Frontal cortex (tissue), 4 donors: Measurements from ENCODE around the gene CAP2. TPM values are rescaled to one million over a fixed set of nuclear protein-coding genes. Genes with fewer than 3 reads are reported as not detected.
"Not testable (repeated sequence)": the region's sequence is repeated elsewhere in the genome, so short reads cannot be mapped to it uniquely, and the experiment has no call there.

Experiments used
- DNase-seq, 2 donors: peaks; one replicate each; pipeline ENCODE4 v3.0.0; 2012; ENCODE audit warnings: low spot score in 2 of 2
- FAIRE-seq: peaks from 2 replicates; lab custom pipeline; 2012; peaks lifted over from hg19 to GRCh38; lab: Jason Lieb, UNC
- total RNA-seq: library from RNA; depleted of rRNA; stranded (reverse); fragments of >200 nt; gene quantifications from one replicate; pipeline ENCODE4 v1.2.3, GENCODE V29; 2014
- donor health status: control.
- donor health status: control.
- donor health status: control.

CAP2 gene
- total RNA-seq, 1 donor from 2014 or later, result 39.9 TPM

- DNase-seq (no peak), FAIRE-seq (no peak)
Measured at GRCh38 chr6:17395112-17395511, 1.7 kb downstream of the CAP2 start.

GRCh38 chr6:17396256-17396655, 2.9 kb downstream of the CAP2 start:
- no peak for DNase-seq
- no peak for FAIRE-seq

GRCh38 chr6:17397764-17398194, 4.4 kb downstream of the CAP2 start:
- DNase-seq (no peak), FAIRE-seq (no peak)

- not testable (repeated sequence) for DNase-seq, FAIRE-seq
Measured at GRCh38 chr6:17405181-17405943, 12.0 kb downstream of the CAP2 start.

GRCh38 chr6:17405944-17406245, 12.5 kb downstream of the CAP2 start:
- FAIRE-seq (no peak), DNase-seq (no peak)

- no peak for FAIRE-seq
Measured at GRCh38 chr6:17408081-17408480, 14.7 kb downstream of the CAP2 start.

GRCh38 chr6:17410281-17410680, 16.9 kb downstream of the CAP2 start:
- FAIRE-seq, result no peak
- no peak for DNase-seq

More at GRCh38 chr6:17408081-17408480, 14.7 kb downstream of the CAP2 start:
- DNase-seq, result no peak

- DNase-seq, result no peak
- no peak for FAIRE-seq
Measured at GRCh38 chr6:17413313-17413750, 19.9 kb downstream of the CAP2 start.

- FAIRE-seq, DNase-seq: not testable (repeated sequence)
Measured at GRCh38 chr6:17414395-17414794, 21.0 kb downstream of the CAP2 start.

- FAIRE-seq (no peak), DNase-seq (no peak)
Measured at GRCh38 chr6:17415321-17415720, 21.9 kb downstream of the CAP2 start.

GRCh38 chr6:17416806-17417205, 23.4 kb downstream of the CAP2 start:
- no peak for FAIRE-seq
- DNase-seq, result no peak

GRCh38 chr6:17417817-17418216, 24.4 kb downstream of the CAP2 start:
- DNase-seq, result no peak
- no peak for FAIRE-seq

- DNase-seq (no peak), FAIRE-seq (no peak)
Measured at GRCh38 chr6:17418281-17419188, 25.1 kb downstream of the CAP2 start.

GRCh38 chr6:17419189-17419575, 25.8 kb downstream of the CAP2 start:
- DNase-seq (no peak), FAIRE-seq (no peak)

GRCh38 chr6:17420368-17420767, 27.0 kb downstream of the CAP2 start:
- FAIRE-seq (no peak), DNase-seq (no peak)

GRCh38 chr6:17421406-17421805, 28.0 kb downstream of the CAP2 start:
- FAIRE-seq, result no peak
- no peak for DNase-seq

GRCh38 chr6:17423026-17423425, 29.6 kb downstream of the CAP2 start:
- DNase-seq, result no peak
- no peak for FAIRE-seq

GRCh38 chr6:17427062-17427461, 33.7 kb downstream of the CAP2 start:
- DNase-seq (no peak), FAIRE-seq (no peak)

- no peak for FAIRE-seq
- DNase-seq, result no peak
Measured at GRCh38 chr6:17427617-17428016, 34.2 kb downstream of the CAP2 start.

- not testable (repeated sequence) for DNase-seq, FAIRE-seq
Measured at GRCh38 chr6:17428595-17429120, 35.3 kb downstream of the CAP2 start.
